ENCODE results near the gene IL22RA1. TPM values are rescaled to one million over a fixed set of nuclear protein-coding genes. Genes with fewer than 3 reads are reported as not detected.

Gene IL22RA1
- total RNA-seq, 1 experiment from 2014 or later, result 0.28 TPM

DNA sequence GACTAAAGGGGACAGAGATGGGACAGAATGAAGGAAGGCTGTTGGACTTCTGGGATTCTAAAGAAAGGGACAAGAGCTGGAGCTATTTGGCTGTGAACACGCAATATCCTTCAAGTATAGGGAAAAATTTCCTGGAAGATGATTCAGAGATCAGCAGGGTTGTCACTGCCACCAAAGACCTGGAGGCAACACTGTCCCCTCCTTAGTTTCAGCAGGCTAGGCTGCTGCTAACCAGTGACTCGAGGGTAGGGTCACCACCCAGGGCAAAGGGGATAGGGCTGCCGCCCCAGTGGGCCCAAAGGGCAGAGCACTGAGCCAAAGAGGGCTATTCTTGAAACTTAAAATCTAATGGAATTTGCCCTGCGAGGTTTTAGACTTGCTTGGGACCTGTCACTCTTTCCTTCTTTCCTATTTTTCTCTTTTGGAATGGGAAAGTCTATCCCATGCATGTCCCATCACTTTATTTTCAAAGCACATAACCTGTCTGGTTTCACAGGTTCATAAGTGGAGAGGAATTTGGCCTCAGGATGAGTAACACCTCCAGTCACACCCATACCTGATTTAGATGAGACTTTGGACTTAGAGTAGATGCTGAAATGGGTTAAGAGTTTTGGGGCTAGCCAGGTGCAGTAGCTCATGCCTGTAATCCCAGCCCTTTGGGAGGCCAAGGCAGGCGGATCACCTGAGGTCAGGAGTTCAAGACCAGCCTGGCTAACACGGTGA, 32.3 kb upstream of the IL22RA1 start (continued):
- TF ChIP-seq PRRX2 (CRISPR knock-in tag; IDR thresholded peaks at IDR 0.05) (no peak), RORB (CRISPR knock-in tag; IDR thresholded peaks at IDR 0.05) (no peak), FOXP1 (CRISPR knock-in tag; IDR thresholded peaks at IDR 0.05; ENCODE audit: borderline replicate concordance) (no peak), USF1 (CRISPR knock-in tag; IDR thresholded peaks at IDR 0.05) (no peak), SP1 (CRISPR knock-in tag; conservative IDR thresholded peaks at IDR 0.05) (no peak), ATF1 (CRISPR knock-in tag; IDR thresholded peaks at IDR 0.05) (no peak), HMGXB4 (CRISPR knock-in tag; IDR thresholded peaks at IDR 0.05) (no peak)
- TF ChIP-seq, protein P1, sequence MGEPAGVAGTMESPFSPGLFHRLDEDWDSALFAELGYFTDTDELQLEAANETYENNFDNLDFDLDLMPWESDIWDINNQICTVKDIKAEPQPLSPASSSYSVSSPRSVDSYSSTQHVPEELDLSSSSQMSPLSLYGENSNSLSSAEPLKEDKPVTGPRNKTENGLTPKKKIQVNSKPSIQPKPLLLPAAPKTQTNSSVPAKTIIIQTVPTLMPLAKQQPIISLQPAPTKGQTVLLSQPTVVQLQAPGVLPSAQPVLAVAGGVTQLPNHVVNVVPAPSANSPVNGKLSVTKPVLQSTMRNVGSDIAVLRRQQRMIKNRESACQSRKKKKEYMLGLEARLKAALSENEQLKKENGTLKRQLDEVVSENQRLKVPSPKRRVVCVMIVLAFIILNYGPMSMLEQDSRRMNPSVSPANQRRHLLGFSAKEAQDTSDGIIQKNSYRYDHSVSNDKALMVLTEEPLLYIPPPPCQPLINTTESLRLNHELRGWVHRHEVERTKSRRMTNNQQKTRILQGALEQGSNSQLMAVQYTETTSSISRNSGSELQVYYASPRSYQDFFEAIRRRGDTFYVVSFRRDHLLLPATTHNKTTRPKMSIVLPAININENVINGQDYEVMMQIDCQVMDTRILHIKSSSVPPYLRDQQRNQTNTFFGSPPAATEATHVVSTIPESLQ (CRISPR knock-in tag; IDR thresholded peaks at IDR 0.05), result no peak

DNA sequence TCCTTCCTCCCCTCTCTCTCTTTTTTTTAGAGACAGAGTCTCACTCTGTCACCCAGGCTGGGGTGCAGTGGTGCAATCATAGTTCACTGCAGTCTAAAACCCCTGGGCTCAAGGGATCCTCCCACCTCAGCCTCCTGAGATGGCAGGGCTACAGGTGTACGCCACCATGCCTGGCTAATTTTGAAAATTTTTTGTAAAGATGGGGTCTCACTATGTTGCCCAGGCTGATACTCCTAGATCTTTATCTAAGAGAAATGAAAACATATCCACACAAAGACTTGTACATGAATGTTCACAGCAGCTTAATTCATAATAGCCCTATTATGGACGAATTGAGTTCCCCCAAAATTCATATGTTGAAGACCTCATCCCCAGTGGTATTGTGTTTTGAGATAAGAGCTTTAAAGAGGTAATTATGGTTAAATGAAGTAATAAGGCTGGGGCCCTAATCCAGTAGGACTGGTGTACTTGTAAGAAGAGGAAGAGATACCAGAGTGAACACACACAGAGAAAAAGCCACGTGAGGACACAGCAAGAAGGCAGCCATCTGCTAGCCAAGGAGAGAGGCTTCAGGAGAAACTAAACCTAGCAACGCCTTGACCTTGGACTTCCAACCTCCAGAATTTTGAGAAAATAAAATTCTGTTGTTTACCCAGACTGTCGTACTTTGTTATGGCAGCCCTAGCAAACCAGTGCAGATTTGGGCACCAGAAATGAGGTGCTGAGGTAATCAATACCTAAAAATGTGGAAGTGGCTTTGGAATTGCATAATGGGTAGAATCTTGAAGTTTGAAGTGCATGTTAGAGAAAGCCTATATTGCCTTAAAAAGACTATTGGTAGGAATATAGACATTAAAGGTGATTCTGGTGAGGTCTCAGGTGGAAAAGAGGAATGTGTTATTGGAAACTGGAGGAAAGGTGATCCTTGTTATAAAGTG, 31.0 kb upstream of the IL22RA1 start:
- Mint-ChIP-seq H3K9me3 (no peaks in the 10 kb centered on the region), H3K27me3 (ENCODE audit: low read depth) (no peaks in the 10 kb centered on the region), H3K27ac (no peak overlapping the region), H3K4me3 (no peak overlapping the region), H3K36me3 (peaks cover 6% of the 10 kb centered on the region; the same call in 1 of the 2 replicates), H3K4me1 (peaks cover 6% of the 10 kb centered on the region; the same call in 1 of the 2 replicates)
- ATAC-seq (no peak), DNase-seq (ENCODE audit: low spot score) (no peak)
- ChIA-PET CTCF (interaction anchor here (1.7 to 2.2 kb wide), 2 partner anchors 24 to 217 kb away, joined by 4 read pairs; no protein-coding TSS in a partner anchor), POLR2A (no interaction called here)
- no peak for TF ChIP-seq RELA (CRISPR knock-in tag; IDR thresholded peaks at IDR 0.05; ENCODE audit: borderline replicate concordance)
- TF ChIP-seq ZNF263 (CRISPR knock-in tag; IDR thresholded peaks at IDR 0.05; ENCODE audit: low read depth), result no peak
- TF ChIP-seq ZNF425 (CRISPR knock-in tag; conservative IDR thresholded peaks at IDR 0.05), result no peak
- TF ChIP-seq JAZF1 (CRISPR knock-in tag; IDR thresholded peaks at IDR 0.05), result no peak
- TF ChIP-seq SMAD4 (CRISPR knock-in tag; IDR thresholded peaks at IDR 0.05), result no peak
- TF ChIP-seq, protein P2, sequence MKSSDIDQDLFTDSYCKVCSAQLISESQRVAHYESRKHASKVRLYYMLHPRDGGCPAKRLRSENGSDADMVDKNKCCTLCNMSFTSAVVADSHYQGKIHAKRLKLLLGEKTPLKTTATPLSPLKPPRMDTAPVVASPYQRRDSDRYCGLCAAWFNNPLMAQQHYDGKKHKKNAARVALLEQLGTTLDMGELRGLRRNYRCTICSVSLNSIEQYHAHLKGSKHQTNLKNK (CRISPR knock-in tag; IDR thresholded peaks at IDR 0.05), result no peak
- TF ChIP-seq ATF2 (CRISPR knock-in tag; IDR thresholded peaks at IDR 0.05; ENCODE audit: borderline replicate concordance, low read depth), result no peak
- TF ChIP-seq ZNF416 (CRISPR knock-in tag; IDR thresholded peaks at IDR 0.05), result no peak
